GM19351 (cell line): ENCODE data around the gene TAS2R41.

Experiments used
- ATAC-seq: cut with Tn5 transposase; IDR thresholded peaks from one replicate; pipeline ENCODE4 v1.9.1; 2021; ENCODE audit warnings: mild to moderate bottlenecking, moderate library complexity; ENCODE audit not compliant: unreplicated experiment

The TAS2R41 gene

DNA sequence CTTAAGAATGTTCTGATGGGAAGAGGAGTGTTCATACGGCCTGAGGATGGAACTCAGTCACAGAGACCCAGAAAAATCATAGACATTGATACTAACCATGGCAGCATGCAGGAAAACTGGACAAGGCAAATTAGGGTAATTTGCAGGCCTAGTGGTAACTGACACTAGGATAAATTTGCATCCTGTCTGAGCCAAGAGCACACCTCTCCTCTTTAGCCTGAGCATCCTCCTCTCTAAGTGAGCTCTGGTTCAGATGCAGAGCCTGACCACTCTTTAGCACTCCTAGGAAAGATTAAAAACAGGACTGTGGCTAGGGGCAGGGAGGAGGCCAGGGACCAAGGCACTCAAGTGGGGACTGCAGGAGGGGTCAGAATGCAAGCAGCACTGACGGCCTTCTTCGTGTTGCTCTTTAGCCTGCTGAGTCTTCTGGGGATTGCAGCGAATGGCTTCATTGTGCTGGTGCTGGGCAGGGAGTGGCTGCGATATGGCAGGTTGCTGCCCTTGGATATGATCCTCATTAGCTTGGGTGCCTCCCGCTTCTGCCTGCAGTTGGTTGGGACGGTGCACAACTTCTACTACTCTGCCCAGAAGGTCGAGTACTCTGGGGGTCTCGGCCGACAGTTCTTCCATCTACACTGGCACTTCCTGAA is at the start of gene TAS2R41:
Gene TAS2R41 (plus strand): TSS at position 373 of the 650 bp plus-strand sequence. CDS start 0 bp downstream, at position 373.
- no peak for ATAC-seq

- ATAC-seq: no peak
Observed at GRCh38 chr7:143429770-143430698, 47.6 kb upstream of the TAS2R41 start.

GRCh38 chr7:143431109-143431508 is 46.6 kb upstream of the TAS2R41 start:
- no peak for ATAC-seq

GRCh38 chr7:143433759-143434158 is 43.9 kb upstream of the TAS2R41 start:
- ATAC-seq: no peak

- no peak for ATAC-seq
Observed at GRCh38 chr7:143434660-143435059, 43.0 kb upstream of the TAS2R41 start.

GRCh38 chr7:143435266-143435665 is 42.4 kb upstream of the TAS2R41 start:
- no peak for ATAC-seq

DNA sequence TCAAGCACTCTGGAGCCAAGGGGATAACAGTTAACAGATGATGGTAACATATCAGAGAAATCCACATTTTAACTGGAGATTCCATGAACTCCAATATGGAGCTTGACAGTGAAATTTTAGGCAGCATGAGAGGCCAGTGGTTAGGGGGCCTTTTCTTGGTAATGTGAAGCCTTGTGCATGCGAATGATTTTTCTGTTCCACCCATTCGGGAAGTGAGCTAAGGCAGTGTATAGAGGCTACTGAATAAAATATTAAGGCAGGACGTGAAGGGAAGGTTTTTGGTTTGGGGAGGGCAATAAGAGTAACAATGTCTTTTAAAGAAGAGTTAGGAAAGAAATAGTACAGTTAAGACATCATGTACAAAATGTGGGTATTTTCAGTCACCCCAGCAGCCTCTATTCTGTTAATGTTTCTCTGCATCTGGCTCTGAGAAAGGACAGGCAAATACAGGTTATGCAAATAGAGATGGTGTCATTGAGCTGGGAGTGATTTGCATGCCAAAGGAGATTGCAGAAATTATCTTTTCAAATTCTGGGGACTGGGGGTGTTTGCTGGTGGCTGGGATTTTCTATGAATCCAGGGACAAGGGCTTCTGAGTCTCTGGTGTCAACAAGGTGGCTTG is 41.2 kb upstream of the TAS2R41 start:
- peak; percentile 76 for ATAC-seq

DNA sequence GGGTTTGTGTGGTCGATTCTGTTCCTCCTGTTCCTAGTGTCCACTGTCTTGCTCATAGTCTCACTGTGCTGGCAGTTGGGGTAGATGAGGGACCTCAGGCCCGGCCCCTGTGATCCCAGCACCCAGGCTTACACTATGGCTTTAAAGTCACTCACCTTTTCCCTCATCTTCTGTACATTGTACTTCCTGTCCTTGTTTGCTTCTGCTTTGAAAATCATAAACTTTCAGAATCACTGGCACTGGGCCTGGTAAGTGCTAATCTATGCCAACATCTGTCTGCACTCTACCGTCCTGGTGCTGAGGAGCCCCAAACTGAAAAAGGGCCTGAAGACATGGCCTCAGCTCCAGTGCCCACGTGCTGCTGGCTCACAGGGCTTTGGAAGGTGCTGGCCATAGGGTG is 40.1 kb upstream of the TAS2R41 start:
- ATAC-seq: no peak

- ATAC-seq: no peak
Observed at GRCh38 chr7:143439866-143440265, 37.8 kb upstream of the TAS2R41 start.

DNA sequence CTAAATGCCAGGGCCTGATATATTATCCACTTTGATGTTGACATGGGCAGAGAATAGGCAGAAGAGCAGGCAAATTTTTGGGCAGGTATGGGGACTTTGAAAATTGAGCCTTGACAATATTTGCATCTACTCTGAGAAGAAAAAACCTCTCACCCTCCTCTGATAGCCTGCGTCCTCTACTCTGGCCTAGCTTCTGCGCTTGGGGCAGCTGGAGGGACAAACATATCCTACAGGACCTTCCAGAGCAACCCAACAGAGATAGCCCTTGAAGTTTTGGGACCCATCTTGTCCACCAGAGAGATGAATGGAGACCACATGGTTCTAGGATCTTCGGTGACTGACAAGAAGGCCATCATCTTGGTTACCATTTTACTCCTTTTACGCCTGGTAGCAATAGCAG is 34.5 kb upstream of the TAS2R41 start, which contains the start of gene TAS2R60:
Gene TAS2R60 (plus strand): TSS at position 301 of the 400 bp plus-strand sequence. CDS start 0 bp downstream, at position 301.
- no peak for ATAC-seq

DNA sequence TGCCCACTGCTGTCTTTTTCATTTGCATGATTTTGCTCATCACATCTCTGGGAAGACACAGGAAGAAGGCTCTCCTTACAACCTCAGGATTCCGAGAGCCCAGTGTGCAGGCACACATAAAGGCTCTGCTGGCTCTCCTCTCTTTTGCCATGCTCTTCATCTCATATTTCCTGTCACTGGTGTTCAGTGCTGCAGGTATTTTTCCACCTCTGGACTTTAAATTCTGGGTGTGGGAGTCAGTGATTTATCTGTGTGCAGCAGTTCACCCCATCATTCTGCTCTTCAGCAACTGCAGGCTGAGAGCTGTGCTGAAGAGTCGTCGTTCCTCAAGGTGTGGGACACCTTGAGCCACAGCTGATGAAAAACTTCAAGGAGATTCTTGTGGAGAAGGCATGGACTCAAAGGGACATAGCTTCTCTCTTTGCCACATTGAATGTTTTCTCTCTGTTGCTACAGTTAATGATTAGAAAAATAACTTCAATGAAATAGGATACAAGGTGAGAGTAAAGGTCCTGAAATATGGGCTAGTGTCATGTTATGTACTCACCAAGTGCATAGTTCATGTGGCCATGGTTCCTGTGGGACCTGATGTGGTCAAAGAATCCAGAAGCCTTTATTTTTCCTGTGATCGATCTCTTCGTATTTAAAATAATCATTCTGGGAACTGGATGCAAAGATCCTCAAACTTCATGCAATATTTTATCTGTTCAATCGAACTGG is 33.5 kb upstream of the TAS2R41 start:
- no peak for ATAC-seq

DNA sequence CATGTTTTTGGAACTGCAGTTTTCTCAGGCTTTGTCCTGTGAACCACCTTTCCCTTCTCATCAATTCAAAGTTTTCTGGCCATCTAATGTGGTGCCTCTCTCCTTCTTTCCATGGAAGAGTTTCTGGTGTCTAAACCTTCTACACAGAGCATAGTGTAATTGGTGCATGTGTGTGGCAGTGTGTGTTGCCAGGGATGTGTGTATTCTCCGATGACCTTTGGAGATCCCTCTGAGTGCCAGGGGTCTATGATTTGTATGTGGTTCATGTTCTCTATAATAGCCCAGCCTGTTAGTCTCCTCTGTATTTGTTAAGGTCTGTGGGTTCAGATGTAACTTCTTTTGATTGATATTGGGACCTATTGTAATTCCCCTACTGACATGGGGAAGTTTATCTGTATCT is 32.9 kb upstream of the TAS2R41 start:
- ATAC-seq: no peak

- no peak for ATAC-seq
Observed at GRCh38 chr7:143447466-143447865, 30.2 kb upstream of the TAS2R41 start.

- no peak for ATAC-seq
Observed at GRCh38 chr7:143448429-143448828, 29.2 kb upstream of the TAS2R41 start.

DNA sequence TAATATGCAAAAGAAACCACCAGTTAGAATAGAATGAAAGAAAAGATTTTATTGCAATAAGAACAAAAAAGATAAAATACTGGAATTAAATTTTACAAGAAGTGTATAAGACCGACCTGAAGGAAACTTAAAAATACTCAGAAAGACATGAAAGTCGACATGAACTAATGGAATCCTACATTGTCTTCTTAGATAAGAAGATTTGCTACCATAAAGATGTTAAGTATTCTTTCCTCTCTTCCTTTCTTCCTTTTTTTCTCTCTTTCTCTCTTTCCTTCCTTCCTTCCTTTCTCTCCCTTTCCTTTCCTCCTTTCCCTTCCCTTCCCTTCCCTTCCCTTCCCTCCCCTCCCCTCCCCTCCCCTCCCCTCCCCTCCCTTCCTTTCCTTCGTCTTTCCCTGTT is 27.9 kb upstream of the TAS2R41 start:
- ATAC-seq: no peak

DNA sequence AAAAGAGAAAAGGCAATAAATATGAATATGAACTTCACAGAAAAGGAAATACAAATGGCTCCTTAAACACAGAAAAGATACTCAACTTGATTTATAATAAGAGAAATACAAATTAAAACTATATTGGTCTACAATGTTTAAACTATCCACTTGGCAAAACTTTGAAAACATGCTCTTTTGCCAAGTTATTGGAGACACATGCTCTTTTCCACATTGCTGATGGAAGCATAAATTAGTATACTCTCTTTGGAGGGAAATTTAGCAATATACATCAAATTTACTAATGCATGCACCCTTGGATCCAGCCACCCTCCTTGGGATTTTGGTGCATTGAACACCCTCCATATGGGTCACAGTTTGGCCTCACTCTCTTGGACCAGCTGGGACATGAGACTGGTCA is 26.6 kb upstream of the TAS2R41 start:
- no peak for ATAC-seq

- no peak for ATAC-seq
Observed at GRCh38 chr7:143451746-143452145, 25.9 kb upstream of the TAS2R41 start.

DNA sequence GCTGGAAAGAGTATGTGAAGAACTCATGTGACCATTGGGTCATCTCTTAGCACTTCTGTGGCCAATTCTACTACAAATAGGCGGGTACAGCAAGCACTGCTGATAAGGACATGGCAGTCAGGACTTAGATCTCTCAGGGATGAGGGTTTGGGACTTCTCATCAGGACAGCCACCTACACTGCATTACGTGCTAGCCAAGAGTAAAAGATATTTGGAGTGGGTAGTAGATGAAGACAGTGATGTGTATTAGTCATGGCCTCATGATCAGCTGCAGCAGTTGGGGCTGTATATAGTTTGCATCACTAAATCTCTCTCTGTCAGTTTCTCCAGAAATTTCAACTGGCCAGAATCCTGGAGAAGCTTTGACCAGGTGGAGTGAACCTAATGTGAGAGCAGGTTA is 25.2 kb upstream of the TAS2R41 start:
- no peak for ATAC-seq

DNA sequence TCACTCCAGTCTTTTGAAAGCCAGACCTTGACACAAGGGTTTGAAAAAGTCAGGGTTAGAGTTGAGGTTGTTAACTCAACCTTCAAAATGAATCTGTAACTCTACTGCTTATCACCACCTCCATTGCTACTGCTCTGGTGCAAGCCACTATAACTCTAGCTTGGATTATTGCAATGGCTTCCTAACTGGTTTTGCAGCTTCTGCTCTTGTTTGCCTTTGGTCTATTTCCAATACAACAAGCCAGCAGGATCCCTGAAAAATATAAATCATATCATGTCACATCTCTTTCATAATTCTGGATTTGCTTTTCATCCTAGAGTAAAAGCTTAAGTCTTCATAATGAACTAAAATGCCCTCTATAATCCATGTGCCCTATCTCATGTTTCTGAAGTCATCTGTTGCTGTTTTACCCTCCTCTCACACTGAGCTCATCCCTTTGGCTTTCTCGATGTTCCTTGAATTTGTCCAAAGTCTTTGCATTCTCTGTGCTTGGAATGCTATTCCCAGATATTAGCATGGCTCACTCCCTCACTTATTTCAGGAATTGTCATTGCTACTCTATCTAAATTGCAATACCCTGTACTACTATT is 23.5 kb upstream of the TAS2R41 start:
- ATAC-seq: no peak

- ATAC-seq: no peak
Observed at GRCh38 chr7:143455491-143455890, 22.2 kb upstream of the TAS2R41 start.

DNA sequence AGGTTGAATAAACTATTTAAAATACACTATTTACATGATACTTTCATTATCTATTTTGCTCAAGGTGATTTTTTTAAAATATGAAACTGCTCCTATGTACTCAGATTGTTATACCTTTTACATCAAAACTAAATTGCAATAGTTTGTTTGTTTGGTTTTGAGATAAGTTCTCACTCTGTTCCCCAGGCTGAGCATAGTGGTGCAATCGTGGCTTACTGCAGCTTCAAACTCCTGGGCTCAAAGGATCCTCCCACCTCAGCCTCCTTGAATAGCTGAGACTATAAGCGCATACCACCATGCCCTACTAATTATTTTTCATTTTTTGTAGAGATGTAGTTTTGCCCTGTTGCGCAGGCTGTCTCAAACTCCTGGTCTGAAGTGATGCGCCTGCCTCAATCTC is 21.7 kb upstream of the TAS2R41 start:
- ATAC-seq: no peak
